ENCODE results near the gene PRDM16.

The PRDM16 gene

GRCh38 chr1:3251807-3252428 is 182.9 kb downstream of the PRDM16 start:
- Histone ChIP-seq H3K4me2 (ENCODE audit: insufficient read depth, low read length) (no peak overlapping the region), H4K20me1 (ENCODE audit: insufficient read depth, low read length) (no peaks in the 10 kb centered on the region), H3K9ac (ENCODE audit: low read depth, low read length) (no peak overlapping the region), H3K4me3 (ENCODE audit: low read depth in 1 of 2, low read length in 2 of 2) (no peak overlapping the region), H2AFZ (ENCODE audit: low read depth, low read length) (no peak overlapping the region), H3K4me1 (ENCODE audit: insufficient read depth, low read length) (no peaks in the 10 kb centered on the region), H3K36me3 (ENCODE audit: insufficient read depth, low read length) (no peaks in the 10 kb centered on the region), H3K27me3 (ENCODE audit: insufficient read depth, low read length, poor library complexity) (no peaks in the 10 kb centered on the region), H3K27ac (ENCODE audit: low read length) (no peak overlapping the region), H3K9me3 (ENCODE audit: insufficient read depth, low read length, severe bottlenecking) (no peaks in the 10 kb centered on the region), H3K79me2 (ENCODE audit: insufficient read depth, low read length) (no peaks in the 10 kb centered on the region)
- DNase-seq (no peak), ATAC-seq (ENCODE audit: insufficient read depth, low read depth) (no peak)
- TF ChIP-seq CTCF (IDR thresholded peaks at IDR 0.05; ENCODE audit: borderline replicate concordance, extremely low read depth, low read length, poor library complexity, severe bottlenecking) (no peak), EZH2 (IDR thresholded peaks at IDR 0.05; ENCODE audit: borderline replicate concordance, low read depth, low read length, severe bottlenecking) (no peak)

GRCh38 chr1:3255680-3256079 is 186.7 kb downstream of the PRDM16 start:
- DNase-seq, result no peak
- Histone ChIP-seq H3K9me3 (ENCODE audit: insufficient read depth, low read length, severe bottlenecking) (no peaks in the 10 kb centered on the region), H3K9ac (ENCODE audit: low read depth, low read length) (no peak overlapping the region), H3K27me3 (ENCODE audit: insufficient read depth, low read length, poor library complexity) (no peaks in the 10 kb centered on the region), H3K4me1 (ENCODE audit: insufficient read depth, low read length) (no peaks in the 10 kb centered on the region), H3K4me3 (ENCODE audit: low read depth in 1 of 2, low read length in 2 of 2) (no peak overlapping the region), H3K27ac (ENCODE audit: low read length) (no peak overlapping the region), H3K79me2 (ENCODE audit: insufficient read depth, low read length) (no peaks in the 10 kb centered on the region), H3K4me2 (ENCODE audit: insufficient read depth, low read length) (no peak overlapping the region), H3K36me3 (ENCODE audit: insufficient read depth, low read length) (no peaks in the 10 kb centered on the region), H2AFZ (ENCODE audit: low read depth, low read length) (no peak overlapping the region), H4K20me1 (ENCODE audit: insufficient read depth, low read length) (no peaks in the 10 kb centered on the region; the same call in 1 of the 2 replicates)
- no peak for ATAC-seq (ENCODE audit: insufficient read depth, low read depth)
- no peak for TF ChIP-seq EZH2 (IDR thresholded peaks at IDR 0.05; ENCODE audit: borderline replicate concordance, low read depth, low read length, severe bottlenecking)

- H3K79me2 ChIP-seq (ENCODE audit: insufficient read depth, low read length), result no peaks in the 10 kb centered on the region
- H2AFZ ChIP-seq (ENCODE audit: low read depth, low read length), result no peak overlapping the region
- H3K4me3 ChIP-seq (ENCODE audit: low read depth in 1 of 2, low read length in 2 of 2), result no peak overlapping the region
- H3K4me1 ChIP-seq (ENCODE audit: insufficient read depth, low read length), result no peaks in the 10 kb centered on the region
- H3K27me3 ChIP-seq (ENCODE audit: insufficient read depth, low read length, poor library complexity), result no peaks in the 10 kb centered on the region
- H3K4me2 ChIP-seq (ENCODE audit: insufficient read depth, low read length), result no peak overlapping the region
- H3K36me3 ChIP-seq (ENCODE audit: insufficient read depth, low read length), result no peaks in the 10 kb centered on the region
- no peak overlapping the region for H3K27ac ChIP-seq (ENCODE audit: low read length)
- DNase-seq, result no peak
- TF ChIP-seq EZH2 (IDR thresholded peaks at IDR 0.05; ENCODE audit: borderline replicate concordance, low read depth, low read length, severe bottlenecking), result no peak
- no peak for TF ChIP-seq CTCF (IDR thresholded peaks at IDR 0.05; ENCODE audit: borderline replicate concordance, extremely low read depth, low read length, poor library complexity, severe bottlenecking)
- H3K9ac ChIP-seq (ENCODE audit: low read depth, low read length), result no peak overlapping the region
- ATAC-seq (ENCODE audit: insufficient read depth, low read depth), result no peak
- no peaks in the 10 kb centered on the region for H3K9me3 ChIP-seq (ENCODE audit: insufficient read depth, low read length, severe bottlenecking)
- H4K20me1 ChIP-seq (ENCODE audit: insufficient read depth, low read length), result no peaks in the 10 kb centered on the region; the same call in 1 of the 2 replicates
These were observed 188.8 kb downstream of the PRDM16 start for GRCh38 chr1:3257788-3258187.

GRCh38 chr1:3258386-3259003 is 189.5 kb downstream of the PRDM16 start:
- Histone ChIP-seq H3K79me2 (ENCODE audit: insufficient read depth, low read length) (no peaks in the 10 kb centered on the region), H4K20me1 (ENCODE audit: insufficient read depth, low read length) (no peaks in the 10 kb centered on the region; the same call in 1 of the 2 replicates), H3K9me3 (ENCODE audit: insufficient read depth, low read length, severe bottlenecking) (no peaks in the 10 kb centered on the region), H3K27ac (ENCODE audit: low read length) (no peak overlapping the region), H3K9ac (ENCODE audit: low read depth, low read length) (no peak overlapping the region), H3K4me1 (ENCODE audit: insufficient read depth, low read length) (no peaks in the 10 kb centered on the region), H3K4me2 (ENCODE audit: insufficient read depth, low read length) (no peak overlapping the region), H2AFZ (ENCODE audit: low read depth, low read length) (no peak overlapping the region), H3K4me3 (ENCODE audit: low read depth in 1 of 2, low read length in 2 of 2) (no peak overlapping the region), H3K36me3 (ENCODE audit: insufficient read depth, low read length) (no peaks in the 10 kb centered on the region), H3K27me3 (ENCODE audit: insufficient read depth, low read length, poor library complexity) (no peaks in the 10 kb centered on the region)
- TF ChIP-seq CTCF (IDR thresholded peaks at IDR 0.05; ENCODE audit: borderline replicate concordance, extremely low read depth, low read length, poor library complexity, severe bottlenecking) (no peak), EZH2 (IDR thresholded peaks at IDR 0.05; ENCODE audit: borderline replicate concordance, low read depth, low read length, severe bottlenecking) (no peak)
- DNase-seq (no peak), ATAC-seq (ENCODE audit: insufficient read depth, low read depth) (no peak)
